Nephron progenitor cell (in vitro differentiated cells): Measurements from ENCODE around the gene ACKR3.

Experiments used
- DNase-seq: peaks from one replicate; pipeline ENCODE4 v3.0.0; 2021
- H3K27ac Mint-ChIP-seq: 2 replicates; pipeline ENCODE4 v1.8.0; 2021; ENCODE audit warnings: mild to moderate bottlenecking, moderate library complexity, mixed read lengths
- H3K27me3 Mint-ChIP-seq: 2 replicates; pipeline ENCODE4 v1.8.0; 2021; ENCODE audit warnings: mild to moderate bottlenecking, low read depth, mixed read lengths; ENCODE audit not compliant: poor library complexity
- H3K36me3 Mint-ChIP-seq: 2 replicates; pipeline ENCODE4 v1.8.0; 2021; ENCODE audit warnings: low read depth, mixed read lengths
- H3K4me1 Mint-ChIP-seq: 2 replicates; pipeline ENCODE4 v1.8.0; 2021; ENCODE audit warnings: mixed read lengths
- H3K4me3 Mint-ChIP-seq: 2 replicates; pipeline ENCODE4 v1.8.0; 2021; ENCODE audit warnings: mild to moderate bottlenecking, moderate library complexity, mixed read lengths
- H3K9me3 Mint-ChIP-seq: 2 replicates; pipeline ENCODE4 v1.8.0; 2021; ENCODE audit warnings: mild to moderate bottlenecking, moderate library complexity, mixed read lengths
- CTCF ChIP-seq: fragments of 200-600 bp; sonication (generic); IDR thresholded peaks from 2 replicates; pipeline ENCODE4 v1.5.0; 2021; ENCODE audit warnings: antibody characterized with exemption

ACKR3 gene

GRCh38 chr2:236608710-236609109 is 39.1 kb downstream of the ACKR3 start:
- Mint-ChIP-seq H3K27ac (no peak overlapping the region), H3K27me3 (peaks cover 16% of the 10 kb centered on the region), H3K36me3 (no peaks in the 10 kb centered on the region), H3K4me3 (no peak overlapping the region), H3K4me1 (peaks cover 52% of the 10 kb centered on the region), H3K9me3 (no peaks in the 10 kb centered on the region)
- no peak for DNase-seq
- no peak for TF ChIP-seq CTCF

GRCh38 chr2:236610991-236611821 is 41.6 kb downstream of the ACKR3 start:
- Mint-ChIP-seq H3K27me3 (peaks cover 14% of the 10 kb centered on the region), H3K4me1 (peaks cover 42% of the 10 kb centered on the region), H3K4me3 (no peak overlapping the region), H3K9me3 (no peaks in the 10 kb centered on the region), H3K36me3 (no peaks in the 10 kb centered on the region), H3K27ac (no peak overlapping the region)
- no peak for TF ChIP-seq CTCF
- DNase-seq, result no peak

GRCh38 chr2:236612737-236613136 is 43.1 kb downstream of the ACKR3 start:
- Mint-ChIP-seq H3K27me3 (peaks cover 19% of the 10 kb centered on the region), H3K4me1 (peaks cover 31% of the 10 kb centered on the region), H3K36me3 (no peaks in the 10 kb centered on the region), H3K4me3 (no peak overlapping the region), H3K9me3 (no peaks in the 10 kb centered on the region), H3K27ac (no peak overlapping the region)
- no peak for TF ChIP-seq CTCF
- DNase-seq, result no peak

GRCh38 chr2:236613612-236614011 is 44.0 kb downstream of the ACKR3 start:
- DNase-seq, result no peak
- no peak overlapping the region for H3K4me3 Mint-ChIP-seq
- no peak for TF ChIP-seq CTCF
- peaks cover 31% of the 10 kb centered on the region for H3K4me1 Mint-ChIP-seq
- H3K27me3 Mint-ChIP-seq, result peaks cover 25% of the 10 kb centered on the region
- no peaks in the 10 kb centered on the region for H3K36me3 Mint-ChIP-seq
- H3K27ac Mint-ChIP-seq, result no peak overlapping the region
- no peaks in the 10 kb centered on the region for H3K9me3 Mint-ChIP-seq

GRCh38 chr2:236614551-236614950 is 44.9 kb downstream of the ACKR3 start:
- Mint-ChIP-seq H3K27me3 (peaks cover 30% of the 10 kb centered on the region), H3K27ac (no peak overlapping the region), H3K36me3 (no peaks in the 10 kb centered on the region), H3K4me3 (no peak overlapping the region), H3K4me1 (peaks cover 31% of the 10 kb centered on the region), H3K9me3 (no peaks in the 10 kb centered on the region)
- no peak for DNase-seq
- no peak for TF ChIP-seq CTCF

GRCh38 chr2:236616031-236616430 is 46.4 kb downstream of the ACKR3 start:
- no peak for TF ChIP-seq CTCF
- Mint-ChIP-seq H3K9me3 (no peaks in the 10 kb centered on the region), H3K27me3 (peaks cover 35% of the 10 kb centered on the region), H3K27ac (no peak overlapping the region), H3K36me3 (no peaks in the 10 kb centered on the region), H3K4me1 (peaks cover 35% of the 10 kb centered on the region), H3K4me3 (no peak overlapping the region)
- no peak for DNase-seq
